CD14-positive monocyte (primary cell): ENCODE data around the gene MGAT4A. TPM values are rescaled to one million over a fixed set of nuclear protein-coding genes. Genes with fewer than 3 reads are reported as not detected.
A peak's percentile ranks its signal among the peaks of the same experiment; 100 is the strongest.

Experiments
- DNase-seq, 3 donors: peaks; one replicate each; pipeline ENCODE4 v3.0.0-alpha.2; 2011 to 2022
- H2AFZ ChIP-seq: 2 replicates; pipeline ENCODE4 v1.6.0; 2012; ENCODE audit warnings: mild to moderate bottlenecking, low read depth, low read length, inconsistent platforms; ENCODE audit not compliant: insufficient read depth, poor library complexity, severe bottlenecking
- H3K27ac ChIP-seq, 2 donors: 1 replicate in 1 of 2; 2 replicates in 1 of 2; pipeline ENCODE4 v1.5.1; 2012 to 2013; ENCODE audit warnings: low read length in 2 of 2, control low read depth in 1 of 2, inconsistent platforms in 1 of 2, low read depth in 1 of 2, mild to moderate bottlenecking in 1 of 2
- H3K27me3 ChIP-seq, 2 donors: one replicate each; pipeline versions ENCODE4 v1.6.0 to v1.6.1; 2011 to 2013; ENCODE audit warnings: low read length in 2 of 2; ENCODE audit not compliant: control insufficient read depth in 2 of 2, insufficient read depth in 2 of 2
- H3K36me3 ChIP-seq, 2 donors: replicated peaks in 1 of 2; 1 replicate in 1 of 2; 2 replicates in 1 of 2; pipeline versions ENCODE4 v1.5.1 to v1.6.1; 2012 to 2013; ENCODE audit warnings: low read length in 2 of 2, control low read depth in 1 of 2, inconsistent platforms in 1 of 2, mild to moderate bottlenecking in 1 of 2; ENCODE audit not compliant: insufficient read depth in 2 of 2, control insufficient read depth in 1 of 2
- H3K4me1 ChIP-seq, 2 donors: 1 replicate in 1 of 2; 2 replicates in 1 of 2; pipeline versions ENCODE4 v1.5.1 to v1.6.1; 2012 to 2013; ENCODE audit warnings: low read length in 2 of 2, control low read depth in 1 of 2, inconsistent platforms in 1 of 2, mild to moderate bottlenecking in 1 of 2, moderate library complexity in 1 of 2; ENCODE audit not compliant: insufficient read depth in 2 of 2, control insufficient read depth in 1 of 2
- H3K4me2 ChIP-seq: replicated peaks from 2 replicates; pipeline ENCODE3; 2012; ENCODE audit warnings: low read length, moderate library complexity, mild to moderate bottlenecking; ENCODE audit not compliant: poor library complexity, severe bottlenecking; ENCODE audit errors: extremely low read depth
- H3K4me3 ChIP-seq, 3 experiments: fragments of 200-600 bp in 1 of 3; sonication (generic) in 1 of 3; replicated peaks in 1 of 3; 1 replicate in 2 of 3; 2 replicates in 1 of 3; pipeline ENCODE4 v1.5.1; 2011 to 2013; ENCODE audit warnings: low read length in 3 of 3, mild to moderate bottlenecking in 3 of 3, control low read depth in 2 of 3, low read depth in 2 of 3, inconsistent platforms in 1 of 3, moderate library complexity in 1 of 3
- H3K79me2 ChIP-seq: 2 replicates; pipeline ENCODE4 v1.6.0; 2012; ENCODE audit warnings: mild to moderate bottlenecking, control low read depth, inconsistent platforms, low read length, moderate library complexity; ENCODE audit not compliant: insufficient read depth
- H3K9ac ChIP-seq: 2 replicates; pipeline ENCODE4 v1.6.0; 2017; ENCODE audit warnings: low read length, mild to moderate bottlenecking; ENCODE audit not compliant: insufficient read depth, poor library complexity, severe bottlenecking
- H3K9me3 ChIP-seq, 2 donors: replicated peaks in 1 of 2; 1 replicate in 1 of 2; 2 replicates in 1 of 2; pipeline versions ENCODE4 v1.5.1 to v1.6.1; 2012 to 2013; ENCODE audit warnings: low read length in 2 of 2, control low read depth in 1 of 2; ENCODE audit not compliant: control insufficient read depth in 1 of 2, insufficient read depth in 1 of 2
- H4K20me1 ChIP-seq: 2 replicates; pipeline ENCODE4 v1.6.0; 2012; ENCODE audit warnings: mild to moderate bottlenecking, low read length, control low read depth, moderate library complexity; ENCODE audit not compliant: insufficient read depth
- H3K27ac Mint-ChIP-seq, 7 donors: one replicate each; pipeline ENCODE4 v1.8.0; 2020; ENCODE audit warnings: mild to moderate bottlenecking in 7 of 7, mixed read lengths in 7 of 7, moderate library complexity in 6 of 7, inconsistent platforms in 2 of 7
- H3K27me3 Mint-ChIP-seq, 3 donors: one replicate each; pipeline ENCODE4 v1.8.0; 2021 to 2022; ENCODE audit warnings: low read depth in 3 of 3, mild to moderate bottlenecking in 3 of 3, mixed read lengths in 3 of 3, moderate library complexity in 3 of 3, inconsistent platforms in 1 of 3
- H3K36me3 Mint-ChIP-seq, 2 donors: one replicate each; pipeline ENCODE4 v1.8.0; 2020; ENCODE audit warnings: mixed read lengths in 2 of 2, inconsistent platforms in 1 of 2, mild to moderate bottlenecking in 1 of 2
- H3K4me1 Mint-ChIP-seq: one replicate; pipeline ENCODE4 v1.8.0; 2020; ENCODE audit warnings: mild to moderate bottlenecking, mixed read lengths
- H3K4me3 Mint-ChIP-seq, 2 donors: one replicate each; pipeline ENCODE4 v1.8.0; 2020; ENCODE audit warnings: mild to moderate bottlenecking in 2 of 2, mixed read lengths in 2 of 2, moderate library complexity in 1 of 2
- H3K9me3 Mint-ChIP-seq, 7 donors: one replicate each; pipeline ENCODE4 v1.8.0; 2020 to 2022; ENCODE audit warnings: mixed read lengths in 7 of 7, mild to moderate bottlenecking in 6 of 7, moderate library complexity in 6 of 7, inconsistent platforms in 2 of 7
- WGBS: methylation state at CpG from one replicate; pipeline ENCODE4 v1.1.5; 2013; ENCODE audit warnings: missing lambda C conversion rate; ENCODE audit not compliant: insufficient coverage; 5-methylcytosine and 5-hydroxymethylcytosine counted together
- intact Hi-C, 2 donors: fragments of 100-400 bp; cut with micrococcal nuclease; formaldehyde crosslinking; loops; one replicate each; pipeline versions ENCODE4 v1.15.0 to v1.15.1; 2023
- polyA plus RNA-seq, 3 donors: library from polyadenylated mRNA; depleted of rRNA in 1 of 3; unstranded in 2 of 3; stranded (reverse) in 1 of 3; fragments of 300-500 nt in 2 of 3; fragments of >200 nt in 1 of 3; fragmentation: Illumina TruSeq in 2 of 3; gene quantifications; 1 replicate in 2 of 3; 2 replicates in 1 of 3; pipeline ENCODE4 v1.2.3, GENCODE V29; 2012 to 2021
- TF ChIP-seq, protein P1 (sequence below): fragments of 200-600 bp; IDR thresholded peaks from one replicate; pipeline ENCODE4 v1.8.0; 2022; ENCODE audit warnings: antibody characterized with exemption, mild to moderate bottlenecking

MGAT4A gene
- polyA plus RNA-seq, 3 donors = 24.3 to 35.9 (median 35.1) TPM

DNA sequence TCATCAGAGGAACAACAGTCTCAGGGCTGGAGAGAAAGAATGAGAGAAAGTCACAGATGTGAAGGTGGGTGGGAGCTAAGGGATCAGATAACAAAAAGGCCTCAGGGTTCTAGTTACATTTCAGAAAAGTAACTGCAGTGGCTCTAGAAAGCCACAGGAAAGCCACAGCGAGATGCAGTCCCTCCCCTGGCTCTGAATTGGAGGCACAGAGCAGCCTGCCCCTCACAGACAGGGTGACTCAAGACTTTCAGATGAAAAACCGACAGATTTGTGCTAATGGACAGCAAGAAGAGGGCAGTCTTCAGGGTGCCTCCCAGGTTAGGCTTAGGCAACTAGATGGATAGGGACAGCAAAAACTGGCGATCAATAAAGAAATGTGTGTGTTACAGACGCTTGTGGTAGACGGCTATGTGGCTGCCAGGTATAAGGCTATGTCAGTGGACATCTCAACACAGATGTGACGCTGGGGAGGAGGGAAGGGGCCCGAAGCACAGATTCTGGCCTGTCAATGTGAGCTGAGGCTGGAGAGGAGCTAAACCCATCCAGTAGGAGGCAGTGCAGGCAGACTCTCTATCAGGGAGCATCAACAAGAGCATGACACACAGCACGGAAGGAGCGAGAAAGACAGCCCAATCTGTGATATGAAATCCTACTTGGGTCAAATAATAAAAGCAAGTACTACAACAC, 96.4 kb downstream of the MGAT4A start:
- H3K27me3 Mint-ChIP-seq = no peaks in the 10 kb centered on the region
- peak overlapping the region in 3 of 7 donors; percentile 15 to 21 (median 17) for H3K27ac Mint-ChIP-seq
- H3K36me3 Mint-ChIP-seq = peaks cover 77 to 90% of the 10 kb centered on the region in 2 donors
- H3K4me2 ChIP-seq = no peak overlapping the region
- DNase-seq = no peak
- intact Hi-C loops = no loop called here
- TF ChIP-seq, protein P1, sequence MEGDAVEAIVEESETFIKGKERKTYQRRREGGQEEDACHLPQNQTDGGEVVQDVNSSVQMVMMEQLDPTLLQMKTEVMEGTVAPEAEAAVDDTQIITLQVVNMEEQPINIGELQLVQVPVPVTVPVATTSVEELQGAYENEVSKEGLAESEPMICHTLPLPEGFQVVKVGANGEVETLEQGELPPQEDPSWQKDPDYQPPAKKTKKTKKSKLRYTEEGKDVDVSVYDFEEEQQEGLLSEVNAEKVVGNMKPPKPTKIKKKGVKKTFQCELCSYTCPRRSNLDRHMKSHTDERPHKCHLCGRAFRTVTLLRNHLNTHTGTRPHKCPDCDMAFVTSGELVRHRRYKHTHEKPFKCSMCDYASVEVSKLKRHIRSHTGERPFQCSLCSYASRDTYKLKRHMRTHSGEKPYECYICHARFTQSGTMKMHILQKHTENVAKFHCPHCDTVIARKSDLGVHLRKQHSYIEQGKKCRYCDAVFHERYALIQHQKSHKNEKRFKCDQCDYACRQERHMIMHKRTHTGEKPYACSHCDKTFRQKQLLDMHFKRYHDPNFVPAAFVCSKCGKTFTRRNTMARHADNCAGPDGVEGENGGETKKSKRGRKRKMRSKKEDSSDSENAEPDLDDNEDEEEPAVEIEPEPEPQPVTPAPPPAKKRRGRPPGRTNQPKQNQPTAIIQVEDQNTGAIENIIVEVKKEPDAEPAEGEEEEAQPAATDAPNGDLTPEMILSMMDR = peak; percentile 8
- WGBS = 97% methylated on average over 6 of the region's 9 CpGs
- no peak overlapping the region for H3K9ac ChIP-seq
- H4K20me1 ChIP-seq = no peaks in the 10 kb centered on the region
- H3K4me3 ChIP-seq = no peak overlapping the region
- H3K4me3 Mint-ChIP-seq = no peak overlapping the region
- peaks cover 0 to 7% (median 0%) of the 10 kb centered on the region in 7 donors for H3K9me3 Mint-ChIP-seq
- no peaks in the 10 kb centered on the region for H3K4me1 ChIP-seq
- H3K9me3 ChIP-seq = no peaks in the 10 kb centered on the region
- H3K4me1 Mint-ChIP-seq = no peaks in the 10 kb centered on the region
- H3K27ac ChIP-seq = no peak overlapping the region
- H3K27me3 ChIP-seq = no peaks in the 10 kb centered on the region
- H3K79me2 ChIP-seq = no peaks in the 10 kb centered on the region
- H3K36me3 ChIP-seq = peaks cover 81 to 91% of the 10 kb centered on the region in 2 donors
- H2AFZ ChIP-seq = no peak overlapping the region

DNA sequence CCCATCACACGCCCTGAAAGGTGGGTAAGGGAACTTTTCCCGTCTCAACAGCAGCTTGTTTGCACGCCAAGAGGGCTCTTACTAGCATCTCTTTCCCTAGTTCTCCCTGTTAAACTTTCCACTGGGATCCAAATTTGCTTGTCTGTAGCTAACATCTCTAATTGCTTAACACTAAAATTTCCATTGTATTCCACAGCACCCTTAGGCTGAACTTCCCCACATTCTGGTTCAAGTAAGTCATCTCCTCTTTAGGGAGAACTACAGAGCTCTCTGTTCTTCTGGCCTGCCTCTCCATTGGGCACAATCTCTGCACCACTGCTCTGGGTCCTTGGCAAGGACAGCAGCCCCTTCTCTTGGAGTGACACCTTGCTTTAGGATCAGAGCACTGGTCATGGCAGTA, 98.6 kb downstream of the MGAT4A start:
- TF ChIP-seq, protein P1 = no peak
- Histone ChIP-seq H3K27me3 (no peaks in the 10 kb centered on the region), H3K4me3 (no peak overlapping the region), H3K79me2 (no peaks in the 10 kb centered on the region), H3K9ac (no peak overlapping the region), H3K27ac (no peak overlapping the region), H3K4me1 (no peaks in the 10 kb centered on the region), H2AFZ (no peak overlapping the region), H3K9me3 (no peaks in the 10 kb centered on the region), H3K36me3 (peaks cover 66 to 90% of the 10 kb centered on the region in 2 donors), H4K20me1 (no peaks in the 10 kb centered on the region), H3K4me2 (no peak overlapping the region)
- Mint-ChIP-seq H3K9me3 (peaks cover 0 to 7% (median 0%) of the 10 kb centered on the region in 7 donors), H3K27me3 (no peaks in the 10 kb centered on the region), H3K4me3 (no peak overlapping the region), H3K36me3 (peaks cover 64 to 83% of the 10 kb centered on the region in 2 donors), H3K4me1 (no peaks in the 10 kb centered on the region), H3K27ac (no peak overlapping the region)
- DNase-seq = no peak
- WGBS = 100% methylated on average over 1 of the region's 3 CpGs
- intact Hi-C loops = no loop called here
